K562 (cell line): ENCODE measurements around the gene ANXA3. TPM values are rescaled to one million over a fixed set of nuclear protein-coding genes. Genes with fewer than 3 reads are reported as not detected.

Experiments
- ATAC-seq: fragments of 200-7000 bp; cut with Tn5 transposase; 3 replicates; pipeline ENCODE4 v1.9.1; 2020; ENCODE audit warnings: moderate library complexity
- BruUV-seq: library from RNA; stranded (reverse); fragments of 400-500 nt; replicated peaks from 2 replicates; lab custom pipeline; 2021; lab: Mats Ljungman, UMichigan
- CTCF ChIA-PET: fragments of 300-600 bp; formaldehyde crosslinking; extraction: SDS; loops from one replicate; lab custom pipeline; 2021; ENCODE audit warnings: low intra/inter-chr PET ratio; lab: Yijun Ruan, JAX
- POLR2A ChIA-PET: fragments of 300-600, 350-650 bp; sonication (Branson Sonifier 250); formaldehyde crosslinking; extraction: SDS; loops from one replicate; lab custom pipeline; 2021; ENCODE audit warnings: antibody characterized with exemption, inconsistent platforms; lab: Yijun Ruan, JAX
- DNase-seq, 4 experiments: peaks; one replicate each; pipeline versions ENCODE4 v3.0.0 to v3.0.0-alpha.2; 2011 to 2018; ENCODE audit warnings: low spot score in 3 of 4, mixed read lengths in 3 of 4; ENCODE audit errors: extremely low read depth in 1 of 4
- FAIRE-seq: peaks from 2 replicates; lab custom pipeline; 2011; peaks lifted over from hg19 to GRCh38; lab: Jason Lieb, UNC
- H2AFZ ChIP-seq: 2 replicates; pipeline ENCODE4 v1.6.0; 2011; ENCODE audit warnings: low read depth, low read length, control low read depth, inconsistent platforms
- H3K27ac ChIP-seq: fragments of 200-600 bp; 3 replicates; pipeline ENCODE4 v1.8.0; 2011; ENCODE audit warnings: low read depth, mild to moderate bottlenecking, control low read depth, inconsistent platforms, low read length, moderate library complexity, mixed read lengths; ENCODE audit errors: extremely low read depth
- H3K27me3 ChIP-seq, 2 experiments: fragments of 300-600 bp in 1 of 2; 2 replicates in 1 of 2; 3 replicates in 1 of 2; pipeline versions ENCODE4 v1.6.0 to v1.8.0; 2011; ENCODE audit warnings: inconsistent platforms in 2 of 2, low read length in 2 of 2, mild to moderate bottlenecking in 1 of 2, mixed read lengths in 1 of 2, moderate library complexity in 1 of 2; ENCODE audit not compliant: control insufficient read depth in 2 of 2, insufficient read depth in 2 of 2
- H3K36me3 ChIP-seq: fragments of 300-600 bp; 3 replicates; pipeline ENCODE4 v1.8.0; 2011; ENCODE audit warnings: mild to moderate bottlenecking, low read length, inconsistent platforms; ENCODE audit not compliant: control insufficient read depth, insufficient read depth
- H3K4me1 ChIP-seq, 2 experiments: fragments of 200-600 bp in 1 of 2; replicated peaks in 1 of 2; 2 replicates in 1 of 2; 3 replicates in 1 of 2; pipeline versions ENCODE4 v1.5.1 to v1.8.0; 2011; ENCODE audit warnings: inconsistent platforms in 2 of 2, low read length in 2 of 2, mild to moderate bottlenecking in 1 of 2, mixed read lengths in 1 of 2, moderate library complexity in 1 of 2; ENCODE audit not compliant: control insufficient read depth in 2 of 2, insufficient read depth in 2 of 2
- H3K4me2 ChIP-seq: 2 replicates; pipeline ENCODE4 v1.6.1; 2011; ENCODE audit warnings: low read length, control low read depth, inconsistent platforms, mixed read lengths; ENCODE audit not compliant: insufficient read depth
- H3K4me3 ChIP-seq: fragments of 200-600 bp; sonication (generic), shearing (Covaris generic); 2 replicates; pipeline ENCODE4 v1.5.1; 2016; ENCODE audit warnings: control low read depth, inconsistent platforms
- H3K79me2 ChIP-seq: fragments of 200-600 bp; 3 replicates; pipeline ENCODE4 v1.8.0; 2011; ENCODE audit warnings: low read length, inconsistent platforms; ENCODE audit not compliant: control insufficient read depth, insufficient read depth
- H3K9ac ChIP-seq, 2 experiments: 2 replicates each; pipeline versions ENCODE4 v1.6.0 to v1.6.1; 2011; ENCODE audit warnings: low read depth in 2 of 2, low read length in 2 of 2, control low read depth in 1 of 2, inconsistent platforms in 1 of 2, mild to moderate bottlenecking in 1 of 2, mixed read lengths in 1 of 2; ENCODE audit not compliant: insufficient read depth in 1 of 2
- H3K9me1 ChIP-seq: one replicate; pipeline ENCODE4 v1.6.0; 2011; ENCODE audit warnings: inconsistent platforms, mild to moderate bottlenecking, low read length, moderate library complexity; ENCODE audit not compliant: control insufficient read depth, insufficient read depth
- H3K9me3 ChIP-seq: replicated peaks from 2 replicates; pipeline ENCODE4 v1.5.1; 2011; ENCODE audit warnings: low read depth, low read length, inconsistent platforms; ENCODE audit not compliant: control insufficient read depth, insufficient read depth
- H4K20me1 ChIP-seq: replicated peaks from 2 replicates; pipeline ENCODE4 v1.6.1; 2011; ENCODE audit warnings: low read length, inconsistent platforms, mixed read lengths; ENCODE audit not compliant: control insufficient read depth, insufficient read depth
- BCL6 ChIP-seq: fragments of 250-450 bp; sonication (Bioruptor Pico); IDR thresholded peaks from 2 replicates; pipeline ENCODE4 v1.4.0; 2020
- BRD9 ChIP-seq: fragments of 450-650 bp; IDR thresholded peaks from 2 replicates; pipeline ENCODE4 v1.6.1; 2018; ENCODE audit warnings: low read depth; ENCODE audit not compliant: partially characterized antibody
- CXXC5 ChIP-seq: fragments of 250-450 bp; sonication (Bioruptor Pico); IDR thresholded peaks from 2 replicates; pipeline ENCODE4 v1.8.0; 2022; ENCODE audit warnings: inconsistent platforms, mild to moderate bottlenecking, moderate library complexity
- GTF2B ChIP-seq: IDR thresholded peaks from 2 replicates; pipeline ENCODE4 v1.6.1; 2011; ENCODE audit not compliant: insufficient read length; ENCODE audit errors: extremely low read depth
- JUNB ChIP-seq: fragments of 450-650 bp; formaldehyde crosslinking; conservative IDR thresholded peaks from 2 replicates; pipeline ENCODE4 v1.4.0; 2020; ENCODE audit warnings: mild to moderate bottlenecking
- KDM4B ChIP-seq, 2 experiments: fragments of 450-650 bp in 1 of 2; sonication (generic) in 1 of 2; IDR thresholded peaks; 2 replicates each; pipeline ENCODE4 v1.6.1; 2016 to 2017; ENCODE audit warnings: borderline replicate concordance in 2 of 2, antibody characterized with exemption in 1 of 2, low read depth in 1 of 2, mild to moderate bottlenecking in 1 of 2
- NCOR1 ChIP-seq: fragments of 450-650 bp; IDR thresholded peaks from 2 replicates; pipeline ENCODE4 v1.6.1; 2016; ENCODE audit warnings: mild to moderate bottlenecking, moderate library complexity
- RBM17 ChIP-seq: fragments of 200-400 bp; formaldehyde crosslinking; IDR thresholded peaks from 2 replicates; pipeline ENCODE4 v1.6.1; 2017; ENCODE audit warnings: low read depth, mild to moderate bottlenecking, low read length, borderline replicate concordance
- RBM34 ChIP-seq: fragments of 200-400 bp; formaldehyde crosslinking; IDR thresholded peaks from 2 replicates; pipeline ENCODE4 v1.6.1; 2018; ENCODE audit warnings: low read length, borderline replicate concordance; ENCODE audit not compliant: insufficient read depth
- WGBS: fragments of 100-300 bp; shearing (Covaris generic); methylation state at CpG from one replicate; pipeline ENCODE4 v1.1.6; 2016; ENCODE audit warnings: low coverage, mixed read lengths; ENCODE audit not compliant: insufficient coverage; ENCODE audit errors: missing lambda C conversion rate; 5-methylcytosine and 5-hydroxymethylcytosine counted together
- in situ Hi-C: fragments of 300-500 bp; cut with MboI; formaldehyde crosslinking; loops from 4 replicates; pipeline ENCODE4 v1.15.0; 2018; ENCODE audit warnings: inconsistent platforms, mixed read lengths
- intact Hi-C: fragments of 100-400 bp; cut with micrococcal nuclease; formaldehyde crosslinking; loops from 2 replicates; pipeline ENCODE4 v1.14.2; 2022
- polyA plus RNA-seq, 8 experiments: library from polyadenylated mRNA; depleted of rRNA in 4 of 8; stranded (reverse) in 5 of 8; unstranded in 3 of 8; fragments of >200 nt; fragmentation: Nextera tagmentation in 2 of 8; fragmentation: Illumina TruSeq in 1 of 8; extraction: Ambion mirVana in 2 of 8; extraction: Trizol in 1 of 8; gene quantifications; 2 replicates each; pipeline versions ENCODE4 v1.2.1 to v1.2.3, GENCODE V29; 2011 to 2014; ENCODE audit warnings: inconsistent platforms in 1 of 8, missing spikeins in 1 of 8
- total RNA-seq, 7 experiments: library from RNA; depleted of rRNA in 6 of 7; stranded (reverse); fragments of >200 nt in 6 of 7; fragmentation: Illumina TruSeq in 2 of 7; extraction: Trizol in 2 of 7; gene quantifications; 2 replicates each; pipeline versions ENCODE4 v1.2.1 to v1.2.3, GENCODE V29; 2011 to 2021; ENCODE audit warnings: low replicate concordance in 1 of 7
- TF ChIP-seq, protein P1 (sequence below), 2 experiments: fragments of 450-650 bp; IDR thresholded peaks; 2 replicates each; pipeline ENCODE4 v1.6.1; 2018; ENCODE audit warnings: mild to moderate bottlenecking in 2 of 2, low read depth in 1 of 2; ENCODE audit not compliant: partially characterized antibody in 2 of 2
- TF ChIP-seq, protein P2 (sequence below): fragments of 450-650 bp; IDR thresholded peaks from one replicate; pipeline ENCODE4 v1.6.1; 2018; ENCODE audit warnings: mild to moderate bottlenecking, moderate library complexity; ENCODE audit not compliant: partially characterized antibody
- TF ChIP-seq, protein P3 (sequence below), 2 experiments: fragments of 200-800 bp in 1 of 2; sonication (Bioruptor generic) in 1 of 2; sonication (generic) in 1 of 2; formaldehyde crosslinking in 1 of 2; IDR thresholded peaks in 1 of 2; conservative IDR thresholded peaks in 1 of 2; 2 replicates each; pipeline versions ENCODE4 v1.5.0 to v1.6.1; 2016 to 2020; ENCODE audit warnings: missing compliant biosample characterization in 1 of 2, missing genetic modification characterization in 1 of 2, missing genetic modification reagents in 1 of 2

ANXA3 gene
- total and polyA plus RNA-seq, 9 of the 15 experiments (the other 6 are each of a cell fraction or from before 2014, with no cell fraction given): 6.3 to 15.5 (median 9.8) TPM

GRCh38 chr4:78656968-78657445, 105.4 kb downstream of the ANXA3 start (continued):
- peak; percentile 49; the same call in 1 of the 2 replicates for TF ChIP-seq CXXC5 (CRISPR knock-in tag)
- TF ChIP-seq, protein P1, sequence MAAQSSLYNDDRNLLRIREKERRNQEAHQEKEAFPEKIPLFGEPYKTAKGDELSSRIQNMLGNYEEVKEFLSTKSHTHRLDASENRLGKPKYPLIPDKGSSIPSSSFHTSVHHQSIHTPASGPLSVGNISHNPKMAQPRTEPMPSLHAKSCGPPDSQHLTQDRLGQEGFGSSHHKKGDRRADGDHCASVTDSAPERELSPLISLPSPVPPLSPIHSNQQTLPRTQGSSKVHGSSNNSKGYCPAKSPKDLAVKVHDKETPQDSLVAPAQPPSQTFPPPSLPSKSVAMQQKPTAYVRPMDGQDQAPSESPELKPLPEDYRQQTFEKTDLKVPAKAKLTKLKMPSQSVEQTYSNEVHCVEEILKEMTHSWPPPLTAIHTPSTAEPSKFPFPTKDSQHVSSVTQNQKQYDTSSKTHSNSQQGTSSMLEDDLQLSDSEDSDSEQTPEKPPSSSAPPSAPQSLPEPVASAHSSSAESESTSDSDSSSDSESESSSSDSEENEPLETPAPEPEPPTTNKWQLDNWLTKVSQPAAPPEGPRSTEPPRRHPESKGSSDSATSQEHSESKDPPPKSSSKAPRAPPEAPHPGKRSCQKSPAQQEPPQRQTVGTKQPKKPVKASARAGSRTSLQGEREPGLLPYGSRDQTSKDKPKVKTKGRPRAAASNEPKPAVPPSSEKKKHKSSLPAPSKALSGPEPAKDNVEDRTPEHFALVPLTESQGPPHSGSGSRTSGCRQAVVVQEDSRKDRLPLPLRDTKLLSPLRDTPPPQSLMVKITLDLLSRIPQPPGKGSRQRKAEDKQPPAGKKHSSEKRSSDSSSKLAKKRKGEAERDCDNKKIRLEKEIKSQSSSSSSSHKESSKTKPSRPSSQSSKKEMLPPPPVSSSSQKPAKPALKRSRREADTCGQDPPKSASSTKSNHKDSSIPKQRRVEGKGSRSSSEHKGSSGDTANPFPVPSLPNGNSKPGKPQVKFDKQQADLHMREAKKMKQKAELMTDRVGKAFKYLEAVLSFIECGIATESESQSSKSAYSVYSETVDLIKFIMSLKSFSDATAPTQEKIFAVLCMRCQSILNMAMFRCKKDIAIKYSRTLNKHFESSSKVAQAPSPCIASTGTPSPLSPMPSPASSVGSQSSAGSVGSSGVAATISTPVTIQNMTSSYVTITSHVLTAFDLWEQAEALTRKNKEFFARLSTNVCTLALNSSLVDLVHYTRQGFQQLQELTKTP (IDR thresholded peaks at IDR 0.05; ENCODE audit: low read depth in 1 of 2, partially characterized antibody in 2 of 2): peak in 1 of 2 experiments; percentile 88
- no peak for TF ChIP-seq GTF2B

GRCh38 chr4:78659264-78659663, 107.7 kb downstream of the ANXA3 start:
- BruUV-seq: no TSS peak
- WGBS: 86% methylated on average over 1 of the region's 1 CpG
- Histone ChIP-seq H3K4me1 (peaks cover 17 to 65% of the 10 kb centered on the region in 2 experiments), H3K9ac (no peak overlapping the region), H3K9me3 (no peaks in the 10 kb centered on the region), H3K79me2 (no peaks in the 10 kb centered on the region), H3K4me2 (no peak overlapping the region), H4K20me1 (no peaks in the 10 kb centered on the region), H3K27ac (no peak overlapping the region), H3K27me3 (no peaks in the 10 kb centered on the region), H3K4me3 (no peak overlapping the region), H3K9me1 (no peaks in the 10 kb centered on the region), H3K36me3 (no peaks in the 10 kb centered on the region), H2AFZ (no peak overlapping the region)
- intact Hi-C loops (no loop called here), in situ Hi-C loops (no loop called here)
- no peak for FAIRE-seq
- ATAC-seq: no peak
- DNase-seq: no peak
- ChIA-PET CTCF (no interaction called here), POLR2A (interaction anchor here (1.8 kb wide), 1 partner anchor 10 kb away, joined by 6 read pairs; no protein-coding TSS in a partner anchor)
- TF ChIP-seq, protein P2, sequence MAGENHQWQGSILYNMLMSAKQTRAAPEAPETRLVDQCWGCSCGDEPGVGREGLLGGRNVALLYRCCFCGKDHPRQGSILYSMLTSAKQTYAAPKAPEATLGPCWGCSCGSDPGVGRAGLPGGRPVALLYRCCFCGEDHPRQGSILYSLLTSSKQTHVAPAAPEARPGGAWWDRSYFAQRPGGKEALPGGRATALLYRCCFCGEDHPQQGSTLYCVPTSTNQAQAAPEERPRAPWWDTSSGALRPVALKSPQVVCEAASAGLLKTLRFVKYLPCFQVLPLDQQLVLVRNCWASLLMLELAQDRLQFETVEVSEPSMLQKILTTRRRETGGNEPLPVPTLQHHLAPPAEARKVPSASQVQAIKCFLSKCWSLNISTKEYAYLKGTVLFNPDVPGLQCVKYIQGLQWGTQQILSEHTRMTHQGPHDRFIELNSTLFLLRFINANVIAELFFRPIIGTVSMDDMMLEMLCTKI: no peak
- no peak for TF ChIP-seq KDM4B (IDR thresholded peaks at IDR 0.05; ENCODE audit: borderline replicate concordance in 2 of 2, low read depth in 1 of 2)
- TF ChIP-seq NCOR1: no peak
- TF ChIP-seq, protein P3, sequence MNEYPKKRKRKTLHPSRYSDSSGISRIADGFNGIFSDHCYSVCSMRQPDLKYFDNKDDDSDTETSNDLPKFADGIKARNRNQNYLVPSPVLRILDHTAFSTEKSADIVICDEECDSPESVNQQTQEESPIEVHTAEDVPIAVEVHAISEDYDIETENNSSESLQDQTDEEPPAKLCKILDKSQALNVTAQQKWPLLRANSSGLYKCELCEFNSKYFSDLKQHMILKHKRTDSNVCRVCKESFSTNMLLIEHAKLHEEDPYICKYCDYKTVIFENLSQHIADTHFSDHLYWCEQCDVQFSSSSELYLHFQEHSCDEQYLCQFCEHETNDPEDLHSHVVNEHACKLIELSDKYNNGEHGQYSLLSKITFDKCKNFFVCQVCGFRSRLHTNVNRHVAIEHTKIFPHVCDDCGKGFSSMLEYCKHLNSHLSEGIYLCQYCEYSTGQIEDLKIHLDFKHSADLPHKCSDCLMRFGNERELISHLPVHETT (CRISPR knock-in tag; conservative IDR thresholded peaks at IDR 0.05 in 1 of 2, IDR thresholded peaks at IDR 0.05 in 1 of 2): no peak
- no peak for TF ChIP-seq BCL6 (CRISPR knock-in tag)
- no peak for TF ChIP-seq JUNB (CRISPR knock-in tag)
- TF ChIP-seq RBM17: no peak
- no peak for TF ChIP-seq RBM34
- no peak for TF ChIP-seq BRD9
